Measurements from ENCODE around the gene SMAD3.

DNA sequence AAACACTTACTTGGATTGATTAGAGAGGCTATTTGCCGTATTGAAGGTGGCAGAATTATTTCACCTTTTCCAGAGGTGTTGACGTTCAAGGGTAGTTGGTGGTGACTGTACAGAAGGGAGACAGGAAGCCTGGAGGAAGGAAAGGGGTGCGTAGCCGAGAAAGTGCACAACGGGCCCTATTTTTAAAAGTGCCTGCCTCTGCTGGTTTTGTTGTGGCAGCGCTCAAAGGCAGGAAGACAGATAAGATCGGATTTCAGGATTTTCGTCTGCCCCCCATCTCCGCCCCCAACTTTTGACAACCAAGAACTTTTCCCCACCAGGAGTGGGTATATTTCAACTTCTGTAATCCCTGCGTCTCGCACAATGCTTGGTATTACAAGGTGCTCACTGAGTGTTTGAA is 38.5 kb downstream of the SMAD3 start:
- TF ChIP-seq JUND (IDR thresholded peaks at IDR 0.05) = no peak
- TF ChIP-seq, protein P1, sequence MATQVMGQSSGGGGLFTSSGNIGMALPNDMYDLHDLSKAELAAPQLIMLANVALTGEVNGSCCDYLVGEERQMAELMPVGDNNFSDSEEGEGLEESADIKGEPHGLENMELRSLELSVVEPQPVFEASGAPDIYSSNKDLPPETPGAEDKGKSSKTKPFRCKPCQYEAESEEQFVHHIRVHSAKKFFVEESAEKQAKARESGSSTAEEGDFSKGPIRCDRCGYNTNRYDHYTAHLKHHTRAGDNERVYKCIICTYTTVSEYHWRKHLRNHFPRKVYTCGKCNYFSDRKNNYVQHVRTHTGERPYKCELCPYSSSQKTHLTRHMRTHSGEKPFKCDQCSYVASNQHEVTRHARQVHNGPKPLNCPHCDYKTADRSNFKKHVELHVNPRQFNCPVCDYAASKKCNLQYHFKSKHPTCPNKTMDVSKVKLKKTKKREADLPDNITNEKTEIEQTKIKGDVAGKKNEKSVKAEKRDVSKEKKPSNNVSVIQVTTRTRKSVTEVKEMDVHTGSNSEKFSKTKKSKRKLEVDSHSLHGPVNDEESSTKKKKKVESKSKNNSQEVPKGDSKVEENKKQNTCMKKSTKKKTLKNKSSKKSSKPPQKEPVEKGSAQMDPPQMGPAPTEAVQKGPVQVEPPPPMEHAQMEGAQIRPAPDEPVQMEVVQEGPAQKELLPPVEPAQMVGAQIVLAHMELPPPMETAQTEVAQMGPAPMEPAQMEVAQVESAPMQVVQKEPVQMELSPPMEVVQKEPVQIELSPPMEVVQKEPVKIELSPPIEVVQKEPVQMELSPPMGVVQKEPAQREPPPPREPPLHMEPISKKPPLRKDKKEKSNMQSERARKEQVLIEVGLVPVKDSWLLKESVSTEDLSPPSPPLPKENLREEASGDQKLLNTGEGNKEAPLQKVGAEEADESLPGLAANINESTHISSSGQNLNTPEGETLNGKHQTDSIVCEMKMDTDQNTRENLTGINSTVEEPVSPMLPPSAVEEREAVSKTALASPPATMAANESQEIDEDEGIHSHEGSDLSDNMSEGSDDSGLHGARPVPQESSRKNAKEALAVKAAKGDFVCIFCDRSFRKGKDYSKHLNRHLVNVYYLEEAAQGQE (IDR thresholded peaks at IDR 0.05) = no peak
- TF ChIP-seq, protein P2, sequence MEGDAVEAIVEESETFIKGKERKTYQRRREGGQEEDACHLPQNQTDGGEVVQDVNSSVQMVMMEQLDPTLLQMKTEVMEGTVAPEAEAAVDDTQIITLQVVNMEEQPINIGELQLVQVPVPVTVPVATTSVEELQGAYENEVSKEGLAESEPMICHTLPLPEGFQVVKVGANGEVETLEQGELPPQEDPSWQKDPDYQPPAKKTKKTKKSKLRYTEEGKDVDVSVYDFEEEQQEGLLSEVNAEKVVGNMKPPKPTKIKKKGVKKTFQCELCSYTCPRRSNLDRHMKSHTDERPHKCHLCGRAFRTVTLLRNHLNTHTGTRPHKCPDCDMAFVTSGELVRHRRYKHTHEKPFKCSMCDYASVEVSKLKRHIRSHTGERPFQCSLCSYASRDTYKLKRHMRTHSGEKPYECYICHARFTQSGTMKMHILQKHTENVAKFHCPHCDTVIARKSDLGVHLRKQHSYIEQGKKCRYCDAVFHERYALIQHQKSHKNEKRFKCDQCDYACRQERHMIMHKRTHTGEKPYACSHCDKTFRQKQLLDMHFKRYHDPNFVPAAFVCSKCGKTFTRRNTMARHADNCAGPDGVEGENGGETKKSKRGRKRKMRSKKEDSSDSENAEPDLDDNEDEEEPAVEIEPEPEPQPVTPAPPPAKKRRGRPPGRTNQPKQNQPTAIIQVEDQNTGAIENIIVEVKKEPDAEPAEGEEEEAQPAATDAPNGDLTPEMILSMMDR (IDR thresholded peaks at IDR 0.05; ENCODE audit: low read depth, low read length, missing input control) = no peak
- no peak for TF ChIP-seq RAD21 (IDR thresholded peaks at IDR 0.05)
- TF ChIP-seq, protein P3, sequence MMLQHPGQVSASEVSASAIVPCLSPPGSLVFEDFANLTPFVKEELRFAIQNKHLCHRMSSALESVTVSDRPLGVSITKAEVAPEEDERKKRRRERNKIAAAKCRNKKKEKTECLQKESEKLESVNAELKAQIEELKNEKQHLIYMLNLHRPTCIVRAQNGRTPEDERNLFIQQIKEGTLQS (IDR thresholded peaks at IDR 0.05) = no peak
- no peak for TF ChIP-seq EGR1 (IDR thresholded peaks at IDR 0.05; ENCODE audit: low read depth in 2 of 2)
- TF ChIP-seq, protein P4, sequence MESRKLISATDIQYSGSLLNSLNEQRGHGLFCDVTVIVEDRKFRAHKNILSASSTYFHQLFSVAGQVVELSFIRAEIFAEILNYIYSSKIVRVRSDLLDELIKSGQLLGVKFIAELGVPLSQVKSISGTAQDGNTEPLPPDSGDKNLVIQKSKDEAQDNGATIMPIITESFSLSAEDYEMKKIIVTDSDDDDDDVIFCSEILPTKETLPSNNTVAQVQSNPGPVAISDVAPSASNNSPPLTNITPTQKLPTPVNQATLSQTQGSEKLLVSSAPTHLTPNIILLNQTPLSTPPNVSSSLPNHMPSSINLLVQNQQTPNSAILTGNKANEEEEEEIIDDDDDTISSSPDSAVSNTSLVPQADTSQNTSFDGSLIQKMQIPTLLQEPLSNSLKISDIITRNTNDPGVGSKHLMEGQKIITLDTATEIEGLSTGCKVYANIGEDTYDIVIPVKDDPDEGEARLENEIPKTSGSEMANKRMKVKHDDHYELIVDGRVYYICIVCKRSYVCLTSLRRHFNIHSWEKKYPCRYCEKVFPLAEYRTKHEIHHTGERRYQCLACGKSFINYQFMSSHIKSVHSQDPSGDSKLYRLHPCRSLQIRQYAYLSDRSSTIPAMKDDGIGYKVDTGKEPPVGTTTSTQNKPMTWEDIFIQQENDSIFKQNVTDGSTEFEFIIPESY (IDR thresholded peaks at IDR 0.05) = no peak
- TF ChIP-seq TAF1 (conservative IDR thresholded peaks at IDR 0.05) = no peak
- TF ChIP-seq RXRA (IDR thresholded peaks at IDR 0.05) = no peak

Measured in liver (tissue), 3 donors.